MCF 10A (cell line): Measurements from ENCODE around the gene PPP1CA. TPM values are rescaled to one million over a fixed set of nuclear protein-coding genes. Genes with fewer than 3 reads are reported as not detected.
"Not testable (repeated sequence)": the region's sequence is repeated elsewhere in the genome, so short reads cannot be mapped to it uniquely, and the experiment has no call there.

Experiments
- BruUV-seq: library from RNA; stranded (reverse); fragments of 400-500 nt; replicated peaks from 2 replicates; lab custom pipeline; 2021; lab: Mats Ljungman, UMichigan
- CTCF ChIA-PET: fragments of 300-600 bp; sonication (Branson Sonifier 250); formaldehyde crosslinking; extraction: SDS; loops from one replicate; lab custom pipeline; 2021; ENCODE audit warnings: antibody characterized with exemption, inconsistent platforms; lab: Yijun Ruan, JAX
- POLR2A ChIA-PET: fragments of 300-600, 350-650 bp; sonication (Branson Sonifier 250); formaldehyde crosslinking; extraction: SDS; loops from one replicate; lab custom pipeline; 2020; ENCODE audit warnings: antibody characterized with exemption, inconsistent platforms; lab: Yijun Ruan, JAX
- DNase-seq: peaks from one replicate; pipeline ENCODE4 v3.0.0-alpha.2; 2018; ENCODE audit not compliant: unreplicated experiment
- H3K27ac Mint-ChIP-seq: one replicate; pipeline ENCODE4 v1.8.0; 2022; ENCODE audit warnings: mild to moderate bottlenecking, low read depth, mixed read lengths; ENCODE audit not compliant: unreplicated experiment
- H3K27me3 Mint-ChIP-seq: one replicate; pipeline ENCODE4 v1.8.0; 2022; ENCODE audit warnings: mixed read lengths; ENCODE audit not compliant: insufficient read depth, unreplicated experiment
- H3K36me3 Mint-ChIP-seq: one replicate; pipeline ENCODE4 v1.8.0; 2022; ENCODE audit warnings: mild to moderate bottlenecking, moderate library complexity, mixed read lengths; ENCODE audit not compliant: insufficient read depth, unreplicated experiment
- H3K4me1 Mint-ChIP-seq: one replicate; pipeline ENCODE4 v1.8.0; 2022; ENCODE audit warnings: mixed read lengths; ENCODE audit not compliant: insufficient read depth, unreplicated experiment
- H3K4me3 Mint-ChIP-seq: one replicate; pipeline ENCODE4 v1.8.0; 2022; ENCODE audit warnings: mild to moderate bottlenecking, moderate library complexity, mixed read lengths; ENCODE audit not compliant: unreplicated experiment
- H3K9me3 Mint-ChIP-seq: one replicate; pipeline ENCODE4 v1.8.0; 2022; ENCODE audit warnings: mixed read lengths; ENCODE audit not compliant: unreplicated experiment
- intact Hi-C: fragments of 100-400 bp; cut with micrococcal nuclease; formaldehyde crosslinking; loops from 2 replicates; pipeline ENCODE4 v1.14.1; 2022
- total RNA-seq: library from RNA; stranded (reverse); gene quantifications from 2 replicates; pipeline ENCODE4 v1.2.3, GENCODE V29; 2022
- TF ChIP-seq, protein P1 (sequence below): fragments of 200-600 bp; IDR thresholded peaks from one replicate; pipeline ENCODE4 v1.8.0; 2022; ENCODE audit warnings: antibody characterized with exemption, mild to moderate bottlenecking; ENCODE audit not compliant: unreplicated experiment

The PPP1CA gene
- total RNA-seq, 1 experiment from 2014 or later = 143 TPM

DNA sequence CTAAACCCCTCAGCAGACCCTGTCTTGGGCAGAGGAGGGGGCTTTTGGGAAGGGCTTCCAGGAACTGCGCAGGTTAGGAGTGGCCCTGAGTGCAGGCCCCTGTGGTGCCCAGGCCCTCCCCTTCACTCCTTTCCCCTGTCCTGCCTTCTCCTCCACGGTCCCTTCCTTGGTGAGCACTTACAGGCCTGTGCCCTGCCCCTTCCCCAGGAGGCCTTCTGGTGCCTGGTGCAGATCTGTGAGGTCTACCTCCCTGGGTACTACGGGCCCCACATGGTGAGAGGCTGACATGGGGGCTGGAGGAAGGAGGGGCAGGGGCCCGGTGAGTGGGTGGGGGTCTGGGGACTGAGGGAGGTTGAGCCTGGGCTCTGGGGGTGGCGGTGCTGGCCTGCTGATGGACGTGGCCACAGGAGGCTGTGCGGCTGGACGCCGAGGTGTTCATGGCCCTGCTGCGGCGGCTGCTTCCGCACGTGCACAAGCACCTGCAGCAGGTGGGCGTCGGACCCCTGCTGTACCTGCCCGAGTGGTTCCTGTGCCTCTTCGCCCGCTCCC lies 4.8 kb upstream of the PPP1CA start:
- Mint-ChIP-seq H3K4me3 (no peak overlapping the region), H3K27me3 (no peaks in the 10 kb centered on the region), H3K36me3 (peaks cover 14% of the 10 kb centered on the region), H3K4me1 (peaks cover 4% of the 10 kb centered on the region), H3K9me3 (no peaks in the 10 kb centered on the region), H3K27ac (no peak overlapping the region)
- CTCF ChIA-PET = no interaction called here
- BruUV-seq = no TSS peak
- DNase-seq = no peak
- POLR2A ChIA-PET = interaction anchor here (0.7 kb wide), 1 partner anchor 186 kb away, joined by 3 read pairs; no protein-coding TSS in a partner anchor
- TF ChIP-seq, protein P1, sequence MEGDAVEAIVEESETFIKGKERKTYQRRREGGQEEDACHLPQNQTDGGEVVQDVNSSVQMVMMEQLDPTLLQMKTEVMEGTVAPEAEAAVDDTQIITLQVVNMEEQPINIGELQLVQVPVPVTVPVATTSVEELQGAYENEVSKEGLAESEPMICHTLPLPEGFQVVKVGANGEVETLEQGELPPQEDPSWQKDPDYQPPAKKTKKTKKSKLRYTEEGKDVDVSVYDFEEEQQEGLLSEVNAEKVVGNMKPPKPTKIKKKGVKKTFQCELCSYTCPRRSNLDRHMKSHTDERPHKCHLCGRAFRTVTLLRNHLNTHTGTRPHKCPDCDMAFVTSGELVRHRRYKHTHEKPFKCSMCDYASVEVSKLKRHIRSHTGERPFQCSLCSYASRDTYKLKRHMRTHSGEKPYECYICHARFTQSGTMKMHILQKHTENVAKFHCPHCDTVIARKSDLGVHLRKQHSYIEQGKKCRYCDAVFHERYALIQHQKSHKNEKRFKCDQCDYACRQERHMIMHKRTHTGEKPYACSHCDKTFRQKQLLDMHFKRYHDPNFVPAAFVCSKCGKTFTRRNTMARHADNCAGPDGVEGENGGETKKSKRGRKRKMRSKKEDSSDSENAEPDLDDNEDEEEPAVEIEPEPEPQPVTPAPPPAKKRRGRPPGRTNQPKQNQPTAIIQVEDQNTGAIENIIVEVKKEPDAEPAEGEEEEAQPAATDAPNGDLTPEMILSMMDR = no peak
- intact Hi-C loops = no loop called here

DNA sequence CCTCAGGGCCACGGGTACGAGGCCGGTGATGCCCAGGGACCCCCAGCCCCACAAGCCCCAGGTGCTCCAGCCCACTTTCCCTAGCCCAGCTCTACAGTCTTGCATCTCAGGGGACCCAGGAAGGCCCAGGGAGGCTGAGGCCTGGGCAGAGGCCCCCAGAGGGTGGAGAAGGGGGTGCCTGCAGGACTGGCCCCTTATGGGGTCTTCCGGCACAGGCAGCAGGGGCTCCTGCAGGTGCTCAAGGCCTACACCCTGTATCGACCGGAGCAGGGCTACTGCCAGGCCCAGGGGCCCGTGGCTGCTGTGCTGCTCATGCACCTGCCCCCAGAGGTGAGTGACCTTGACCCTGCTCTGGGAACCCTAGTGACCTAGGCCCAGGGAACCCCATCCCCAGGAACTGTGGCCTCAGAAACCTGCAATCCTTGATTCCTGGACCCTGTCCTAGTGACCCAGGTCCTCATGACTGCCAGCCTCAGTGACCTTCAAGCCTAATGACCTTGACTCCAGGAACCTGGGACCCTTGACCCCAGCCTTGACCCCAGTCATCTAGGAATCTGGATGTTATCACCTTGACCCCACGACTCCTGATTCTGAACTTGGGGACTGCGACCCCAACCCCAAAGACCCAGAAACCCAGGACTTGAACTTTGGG lies 4.2 kb upstream of the PPP1CA start:
- TF ChIP-seq, protein P1 = no peak
- Mint-ChIP-seq H3K4me3 (no peak overlapping the region), H3K27ac (no peak overlapping the region), H3K27me3 (no peaks in the 10 kb centered on the region), H3K4me1 (peaks cover 4% of the 10 kb centered on the region), H3K9me3 (no peaks in the 10 kb centered on the region), H3K36me3 (peaks cover 14% of the 10 kb centered on the region)
- BruUV-seq = no TSS peak
- ChIA-PET CTCF (interaction anchor here (0.6 to 0.9 kb wide), 2 partner anchors 8 to 395 kb away, joined by 3 to 4 read pairs; no protein-coding TSS in a partner anchor), POLR2A (interaction anchor here (1.3 kb wide), 1 partner anchor 63 kb away, joined by 3 read pairs; no protein-coding TSS in a partner anchor)
- DNase-seq = no peak
- intact Hi-C loops = no loop called here

DNA sequence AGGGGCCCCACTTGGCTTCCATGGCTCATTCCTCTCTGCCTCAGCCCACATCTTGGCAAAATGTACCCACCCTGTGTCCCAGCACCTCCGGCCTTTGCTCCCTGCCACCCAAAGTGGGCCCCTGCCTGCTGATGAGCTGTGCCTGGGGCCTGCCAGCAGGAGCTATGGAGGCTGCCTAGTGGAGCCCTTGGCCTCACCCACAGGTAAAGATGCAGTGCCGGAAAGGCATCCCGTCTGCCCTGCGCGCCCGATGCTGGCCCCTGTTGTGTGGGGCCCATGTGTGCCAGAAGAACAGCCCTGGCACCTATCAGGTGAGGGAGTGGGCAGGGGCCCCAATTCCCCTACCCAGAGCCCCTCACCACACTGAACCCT lies 3.5 kb upstream of the PPP1CA start:
- Mint-ChIP-seq H3K4me1 (peaks cover 9% of the 10 kb centered on the region), H3K9me3 (no peaks in the 10 kb centered on the region), H3K36me3 (peaks cover 20% of the 10 kb centered on the region), H3K27ac (no peak overlapping the region), H3K4me3 (no peak overlapping the region), H3K27me3 (no peaks in the 10 kb centered on the region)
- DNase-seq = no peak
- ChIA-PET POLR2A (interaction anchor here (0.7 to 1.3 kb wide), 2 partner anchors 16 to 63 kb away, joined by 3 read pairs; no protein-coding TSS in a partner anchor), CTCF (interaction anchor here (0.6 to 0.9 kb wide), 2 partner anchors 9 to 395 kb away, joined by 3 to 4 read pairs; no protein-coding TSS in a partner anchor)
- TF ChIP-seq, protein P1 = no peak
- BruUV-seq = no TSS peak
- intact Hi-C loops = no loop called here

DNA sequence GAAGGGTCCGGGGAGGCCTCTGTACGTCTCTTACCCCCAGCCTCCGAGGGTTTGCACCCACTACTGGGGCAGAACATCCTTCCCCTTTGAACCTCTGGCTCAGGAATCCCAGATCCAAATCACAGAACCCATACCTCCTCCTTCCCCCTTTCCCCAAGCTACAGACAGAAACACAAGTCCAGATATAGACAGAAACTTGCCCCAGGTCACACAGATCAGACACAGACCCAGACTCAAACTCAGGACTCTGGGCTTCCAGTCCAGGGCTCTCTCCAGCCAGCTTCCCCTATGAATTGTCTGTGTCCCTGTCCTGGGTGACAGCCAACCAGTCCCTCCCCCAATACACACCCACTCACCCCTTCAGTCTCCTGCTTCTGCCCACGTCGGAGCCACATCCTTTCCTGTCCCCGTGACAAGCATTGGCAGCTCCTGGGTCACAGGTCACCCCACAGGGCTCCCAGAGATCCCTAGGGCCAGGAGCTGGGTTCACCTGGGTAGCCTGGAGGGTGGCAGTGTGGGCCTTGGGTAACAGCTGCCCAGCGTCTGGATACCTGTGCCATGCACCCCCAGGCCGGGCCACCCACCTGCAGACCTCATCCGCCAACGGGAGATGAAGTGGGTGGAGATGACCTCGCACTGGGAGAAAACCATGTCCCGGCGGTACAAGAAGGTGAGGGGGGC lies 3.0 kb upstream of the PPP1CA start:
- CTCF ChIA-PET = interaction anchor here (0.6 to 0.9 kb wide), 2 partner anchors 10 to 19 kb away, joined by 3 to 4 read pairs; no protein-coding TSS in a partner anchor
- BruUV-seq = no TSS peak

DNA sequence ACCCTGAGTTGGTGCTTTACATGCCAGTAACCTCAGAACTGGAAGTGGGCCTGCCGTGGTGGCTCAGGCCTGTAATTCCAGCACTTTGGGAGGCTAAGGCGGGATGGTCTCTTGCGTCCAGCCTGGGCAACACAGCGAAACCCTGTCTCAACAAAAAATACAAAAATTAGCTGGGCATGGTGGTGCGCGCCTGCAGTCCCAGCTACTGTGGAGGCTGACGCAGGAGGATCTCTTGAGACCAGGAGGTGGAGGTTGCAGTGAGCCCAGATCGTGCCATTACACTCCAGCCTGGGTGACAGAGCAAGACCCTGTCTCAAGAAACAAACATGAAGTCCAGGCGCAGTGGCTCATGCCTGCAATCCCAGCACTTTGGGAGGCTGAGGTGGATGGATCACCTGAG lies 1.4 kb upstream of the PPP1CA start:
- BruUV-seq, H3K4me3 Mint-ChIP-seq, H3K9me3 Mint-ChIP-seq, H3K27me3 Mint-ChIP-seq, H3K4me1 Mint-ChIP-seq, intact Hi-C loops, H3K27ac Mint-ChIP-seq, DNase-seq: not testable (repeated sequence)
- ChIA-PET CTCF (interaction anchor here (1.2 kb wide), 1 partner anchor 52 kb away, joined by 4 read pairs; no protein-coding TSS in a partner anchor), POLR2A (interaction anchor here (1.0 to 2.8 kb wide), 3 partner anchors 10 to 98 kb away, joined by 3 to 27 read pairs (median 3); no protein-coding TSS in a partner anchor)
- peaks cover 18% of the 10 kb centered on the region for H3K36me3 Mint-ChIP-seq

More for the DNA sequence above, 3.0 kb upstream of the PPP1CA start:
- Mint-ChIP-seq H3K4me3 (no peak overlapping the region), H3K9me3 (no peaks in the 10 kb centered on the region), H3K36me3 (peaks cover 20% of the 10 kb centered on the region), H3K27ac (peak overlapping the region; percentile 27), H3K27me3 (no peaks in the 10 kb centered on the region), H3K4me1 (peaks cover 9% of the 10 kb centered on the region)
- intact Hi-C loops = no loop called here
- POLR2A ChIA-PET = interaction anchor here (0.7 to 1.3 kb wide), 2 partner anchors 16 to 64 kb away, joined by 3 read pairs; no protein-coding TSS in a partner anchor
- TF ChIP-seq, protein P1 = no peak
- no peak for DNase-seq
